GM23338 (cell line): ENCODE results near the gene XPC. TPM values are rescaled to one million over a fixed set of nuclear protein-coding genes. Genes with fewer than 3 reads are reported as not detected.

Source experiments
- ATAC-seq: fragments of 200-7000 bp; cut with Tn5 transposase; 3 replicates; pipeline ENCODE4 v1.9.1; 2020
- DNase-seq: peaks from one replicate; pipeline ENCODE4 v3.0.0-alpha.2; 2015; ENCODE audit warnings: low spot score
- H2AFZ ChIP-seq: fragments of 200-600 bp; sonication (generic); 2 replicates; pipeline ENCODE4 v1.8.0; 2016; ENCODE audit warnings: antibody characterized with exemption, mild to moderate bottlenecking, moderate library complexity
- H3F3A ChIP-seq: fragments of 200-600 bp; sonication (generic); replicated peaks from 2 replicates; pipeline ENCODE4 v1.8.0; 2017; ENCODE audit warnings: antibody characterized with exemption, mixed run types, low read depth
- H3K27ac ChIP-seq: fragments of 200-600 bp; sonication (generic); 2 replicates; pipeline ENCODE4 v1.6.1; 2016; ENCODE audit warnings: low read depth
- H3K27me3 ChIP-seq: fragments of 200-600 bp; sonication (generic); 2 replicates; pipeline ENCODE4 v1.8.0; 2016; ENCODE audit warnings: mild to moderate bottlenecking, mixed run types, moderate library complexity; ENCODE audit not compliant: insufficient read depth
- H3K36me3 ChIP-seq: fragments of 200-600 bp; sonication (generic); 2 replicates; pipeline ENCODE4 v1.8.0; 2016; ENCODE audit warnings: mild to moderate bottlenecking; ENCODE audit not compliant: insufficient read depth
- H3K4me1 ChIP-seq: fragments of 200-600 bp; sonication (generic); 2 replicates; pipeline ENCODE4 v1.8.0; 2016; ENCODE audit warnings: mild to moderate bottlenecking, moderate library complexity; ENCODE audit not compliant: insufficient read depth
- H3K4me2 ChIP-seq: fragments of 200-600 bp; sonication (generic); 2 replicates; pipeline ENCODE4 v1.7.1; 2017; ENCODE audit warnings: mixed run types
- H3K4me3 ChIP-seq: fragments of 200-600 bp; sonication (generic); 2 replicates; pipeline ENCODE4 v1.6.1; 2016; ENCODE audit warnings: mixed run types
- H3K79me2 ChIP-seq: fragments of 200-600 bp; sonication (generic); replicated peaks from 2 replicates; pipeline ENCODE4 v1.8.0; 2017; ENCODE audit warnings: mild to moderate bottlenecking; ENCODE audit not compliant: insufficient read depth
- H3K9me2 ChIP-seq: fragments of 200-600 bp; sonication (generic); 2 replicates; pipeline ENCODE4 v1.8.0; 2017; ENCODE audit not compliant: insufficient read depth
- H4K20me1 ChIP-seq: fragments of 200-600 bp; sonication (generic); replicated peaks from 2 replicates; pipeline ENCODE4 v1.8.0; 2017; ENCODE audit warnings: mild to moderate bottlenecking; ENCODE audit not compliant: insufficient read depth
- H3K27ac Mint-ChIP-seq: 2 replicates; pipeline ENCODE4 v1.8.0; 2020; ENCODE audit warnings: inconsistent platforms, mild to moderate bottlenecking, moderate library complexity, mixed read lengths
- H3K27me3 Mint-ChIP-seq: 3 replicates; pipeline ENCODE4 v1.8.0; 2022; ENCODE audit warnings: low read depth, mild to moderate bottlenecking, moderate library complexity, mixed read lengths, inconsistent platforms; ENCODE audit not compliant: insufficient read depth, poor library complexity
- H3K36me3 Mint-ChIP-seq: 3 replicates; pipeline ENCODE4 v1.8.0; 2021; ENCODE audit warnings: low read depth, mild to moderate bottlenecking, inconsistent platforms, moderate library complexity, mixed read lengths
- H3K4me1 Mint-ChIP-seq: 3 replicates; pipeline ENCODE4 v1.8.0; 2020; ENCODE audit warnings: mild to moderate bottlenecking, inconsistent platforms, mixed read lengths
- H3K4me3 Mint-ChIP-seq: 3 replicates; pipeline ENCODE4 v1.8.0; 2021; ENCODE audit warnings: moderate library complexity, mild to moderate bottlenecking, inconsistent platforms, mixed read lengths
- H3K9me3 Mint-ChIP-seq: 3 replicates; pipeline ENCODE4 v1.8.0; 2020; ENCODE audit warnings: moderate library complexity, mild to moderate bottlenecking, inconsistent platforms, mixed read lengths
- CREB1 ChIP-seq: fragments of 250-450 bp; sonication (Bioruptor Pico); IDR thresholded peaks from 2 replicates; pipeline ENCODE4 v1.5.0; 2020; ENCODE audit warnings: low read depth, mild to moderate bottlenecking, moderate library complexity
- EZH2 ChIP-seq: fragments of 200-600 bp; sonication (generic); IDR thresholded peaks from one replicate; pipeline ENCODE4 v1.8.0; 2017; ENCODE audit warnings: antibody characterized with exemption, mild to moderate bottlenecking, low read depth; ENCODE audit not compliant: unreplicated experiment
- JUNB ChIP-seq: IDR thresholded peaks from one replicate; pipeline ENCODE4 v1.6.1; 2016; ENCODE audit warnings: antibody characterized with exemption; ENCODE audit not compliant: unreplicated experiment
- NANOG ChIP-seq: IDR thresholded peaks from 2 replicates; pipeline ENCODE4 v1.6.1; 2016; ENCODE audit warnings: antibody characterized with exemption, borderline replicate concordance
- POLR2AphosphoS5 ChIP-seq: IDR thresholded peaks from 2 replicates; pipeline ENCODE4 v1.6.1; 2016; ENCODE audit warnings: antibody characterized with exemption, low read depth
- REST ChIP-seq: IDR thresholded peaks from one replicate; pipeline ENCODE4 v1.6.1; 2018; ENCODE audit warnings: antibody characterized with exemption; ENCODE audit not compliant: unreplicated experiment
- STAT1 ChIP-seq: IDR thresholded peaks from one replicate; pipeline ENCODE4 v1.6.1; 2016; ENCODE audit warnings: antibody characterized with exemption; ENCODE audit not compliant: unreplicated experiment
- ZNF114 ChIP-seq: fragments of 250-450 bp; sonication (Bioruptor Pico); IDR thresholded peaks from 2 replicates; pipeline ENCODE4 v1.5.0; 2020; ENCODE audit warnings: mild to moderate bottlenecking, moderate library complexity
- ZNF331 ChIP-seq: fragments of 250-450 bp; sonication (Bioruptor Pico); IDR thresholded peaks from 2 replicates; pipeline ENCODE4 v1.5.0; 2020; ENCODE audit warnings: low read depth, mild to moderate bottlenecking, moderate library complexity
- ZNF462 ChIP-seq: fragments of 250-450 bp; sonication (Bioruptor Pico); IDR thresholded peaks from 2 replicates; pipeline ENCODE4 v1.5.0; 2020; ENCODE audit warnings: mild to moderate bottlenecking, moderate library complexity
- polyA plus RNA-seq: library from polyadenylated mRNA; unstranded; fragments of >200 nt; fragmentation: Nextera tagmentation; extraction: Ambion mirVana; gene quantifications from 2 replicates; pipeline ENCODE4 v1.2.1, GENCODE V29; 2016
- total RNA-seq: library from RNA; depleted of rRNA; stranded (reverse); fragments of >200 nt; shearing (Covaris generic); gene quantifications from 2 replicates; pipeline ENCODE4 v1.2.3, GENCODE V29; 2014
- TF ChIP-seq, protein P1 (sequence below), 2 experiments: fragments of 200-600 bp in 1 of 2; sonication (generic) in 1 of 2; conservative IDR thresholded peaks; 2 replicates each; pipeline versions ENCODE4 v1.5.1 to v1.6.1; 2016 to 2017; ENCODE audit warnings: antibody characterized with exemption in 2 of 2, low read depth in 2 of 2, mild to moderate bottlenecking in 2 of 2, moderate library complexity in 1 of 2

XPC gene
- total and polyA plus RNA-seq, 2 experiments from 2014 or later, result 34.9 to 41.5 TPM

GRCh38 chr3:14213066-14213774 is 34.8 kb upstream of the XPC start:
- H3F3A ChIP-seq, result no peaks in the 10 kb centered on the region
- peaks cover 6% of the 10 kb centered on the region for H3K36me3 Mint-ChIP-seq
- no peak overlapping the region for H3K27ac Mint-ChIP-seq

More at GRCh38 chr3:14213066-14213774, 34.8 kb upstream of the XPC start:
- Histone ChIP-seq H3K4me2 (no peak overlapping the region), H2AFZ (no peak overlapping the region), H3K4me1 (no peaks in the 10 kb centered on the region; the same call in 1 of the 2 replicates), H3K9me2 (no peaks in the 10 kb centered on the region), H3K27me3 (no peaks in the 10 kb centered on the region), H3K27ac (no peak overlapping the region), H4K20me1 (no peaks in the 10 kb centered on the region), H3K4me3 (no peak overlapping the region), H3K36me3 (no peaks in the 10 kb centered on the region), H3K79me2 (no peaks in the 10 kb centered on the region)
- no peak for TF ChIP-seq STAT1
- no peak for TF ChIP-seq CREB1 (CRISPR knock-in tag)
- TF ChIP-seq ZNF331, result no peak
- TF ChIP-seq, protein P1, sequence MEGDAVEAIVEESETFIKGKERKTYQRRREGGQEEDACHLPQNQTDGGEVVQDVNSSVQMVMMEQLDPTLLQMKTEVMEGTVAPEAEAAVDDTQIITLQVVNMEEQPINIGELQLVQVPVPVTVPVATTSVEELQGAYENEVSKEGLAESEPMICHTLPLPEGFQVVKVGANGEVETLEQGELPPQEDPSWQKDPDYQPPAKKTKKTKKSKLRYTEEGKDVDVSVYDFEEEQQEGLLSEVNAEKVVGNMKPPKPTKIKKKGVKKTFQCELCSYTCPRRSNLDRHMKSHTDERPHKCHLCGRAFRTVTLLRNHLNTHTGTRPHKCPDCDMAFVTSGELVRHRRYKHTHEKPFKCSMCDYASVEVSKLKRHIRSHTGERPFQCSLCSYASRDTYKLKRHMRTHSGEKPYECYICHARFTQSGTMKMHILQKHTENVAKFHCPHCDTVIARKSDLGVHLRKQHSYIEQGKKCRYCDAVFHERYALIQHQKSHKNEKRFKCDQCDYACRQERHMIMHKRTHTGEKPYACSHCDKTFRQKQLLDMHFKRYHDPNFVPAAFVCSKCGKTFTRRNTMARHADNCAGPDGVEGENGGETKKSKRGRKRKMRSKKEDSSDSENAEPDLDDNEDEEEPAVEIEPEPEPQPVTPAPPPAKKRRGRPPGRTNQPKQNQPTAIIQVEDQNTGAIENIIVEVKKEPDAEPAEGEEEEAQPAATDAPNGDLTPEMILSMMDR (conservative IDR thresholded peaks at IDR 0.05; ENCODE audit: low read depth in 2 of 2), result no peak
- no peak for TF ChIP-seq NANOG
- TF ChIP-seq ZNF462 (CRISPR knock-in tag), result no peak
- no peak for TF ChIP-seq EZH2
- TF ChIP-seq ZNF114 (CRISPR knock-in tag), result no peak
- TF ChIP-seq JUNB, result no peak
- TF ChIP-seq REST, result no peak
- TF ChIP-seq POLR2AphosphoS5, result no peak
- peaks cover 9% of the 10 kb centered on the region; the same call in 2 of the 3 replicates for H3K4me1 Mint-ChIP-seq
- peaks cover 9% of the 10 kb centered on the region; the same call in 2 of the 3 replicates for H3K9me3 Mint-ChIP-seq
- H3K4me3 Mint-ChIP-seq, result no peak overlapping the region
- H3K27me3 Mint-ChIP-seq, result peaks cover 7% of the 10 kb centered on the region
- ATAC-seq (no peak), DNase-seq (no peak)
